Uterus (tissue), 4 donors: ENCODE data around the gene MPP1. TPM values are rescaled to one million over a fixed set of nuclear protein-coding genes. Genes with fewer than 3 reads are reported as not detected.

Source experiments
- DNase-seq, 2 donors: peaks; one replicate each; pipeline ENCODE4 v3.0.0-alpha.2; 2019 to 2020
- H3K27ac ChIP-seq, 2 donors: fragments of 200-600 bp; sonication (generic); 1 replicate in 1 of 2; 2 replicates in 1 of 2; pipeline ENCODE4 v1.5.1; 2016 to 2018
- H3K27me3 ChIP-seq, 2 donors: fragments of 200-600 bp; sonication (generic); one replicate each; pipeline ENCODE4 v1.5.1; 2018 to 2019; ENCODE audit warnings: control low read depth in 1 of 2
- H3K36me3 ChIP-seq, 2 donors: fragments of 200-600 bp; sonication (generic); one replicate each; pipeline ENCODE4 v1.5.1; 2019; ENCODE audit warnings: control low read depth in 1 of 2
- H3K4me1 ChIP-seq, 2 donors: fragments of 200-600 bp; sonication (generic); one replicate each; pipeline ENCODE4 v1.5.1; 2018 to 2019; ENCODE audit warnings: control low read depth in 1 of 2
- H3K4me3 ChIP-seq, 2 donors: fragments of 200-600 bp; sonication (generic); 1 replicate in 1 of 2; 2 replicates in 1 of 2; pipeline ENCODE4 v1.5.1; 2018 to 2019; ENCODE audit warnings: mild to moderate bottlenecking in 1 of 2
- H3K9me3 ChIP-seq, 2 donors: fragments of 200-600 bp; sonication (generic); one replicate each; pipeline ENCODE4 v1.5.1; 2019; ENCODE audit warnings: control low read depth in 1 of 2
- CTCF ChIP-seq, 4 experiments: fragments of 200-600 bp in 2 of 4; fragments of 450-650 bp in 2 of 4; sonication (generic) in 2 of 4; IDR thresholded peaks; one replicate each; pipeline ENCODE4 v1.5.1; 2016 to 2019; ENCODE audit warnings: antibody characterized with exemption in 4 of 4, mild to moderate bottlenecking in 2 of 4, moderate library complexity in 1 of 4
- POLR2A ChIP-seq, 2 donors: fragments of 450-650 bp; IDR thresholded peaks; one replicate each; pipeline ENCODE4 v1.6.1; 2016; ENCODE audit warnings: antibody characterized with exemption in 2 of 2, mild to moderate bottlenecking in 1 of 2, moderate library complexity in 1 of 2
- intact Hi-C: fragments of 100-400 bp; cut with DNase I; formaldehyde crosslinking; loops from one replicate; pipeline ENCODE4 v1.15.1; 2023; ENCODE audit warnings: low total_unique reads
- total RNA-seq, 4 donors: library from RNA; depleted of rRNA in 3 of 4; stranded (reverse); fragments of >200 nt in 3 of 4; gene quantifications; one replicate each; pipeline versions ENCODE4 v1.1.0 to v1.2.4, GENCODE V29; 2014 to 2023
- donor health status: DM: yes; HTN: yes; CAD: no.

The MPP1 gene
- total RNA-seq, 4 donors from 2014 or later, result 8.5 to 31.0 (median 20.4) TPM

GRCh38 chrX:154739952-154740465 lies 65.3 kb downstream of the MPP1 start:
- H3K27me3 ChIP-seq, result no peaks in the 10 kb centered on the region
- DNase-seq, result no peak
- no peaks in the 10 kb centered on the region for H3K36me3 ChIP-seq
- no peaks in the 10 kb centered on the region for H3K9me3 ChIP-seq
- intact Hi-C loops, result no loop called here
- no peak overlapping the region for H3K27ac ChIP-seq
- no peaks in the 10 kb centered on the region for H3K4me1 ChIP-seq
- TF ChIP-seq POLR2A (IDR thresholded peaks at IDR 0.05) (no peak), CTCF (IDR thresholded peaks at IDR 0.05) (no peak)
- H3K4me3 ChIP-seq, result no peak overlapping the region

- H3K9me3 ChIP-seq, result no peaks in the 10 kb centered on the region
- TF ChIP-seq POLR2A (IDR thresholded peaks at IDR 0.05) (no peak), CTCF (IDR thresholded peaks at IDR 0.05) (no peak)
- no peaks in the 10 kb centered on the region for H3K4me1 ChIP-seq
- no peaks in the 10 kb centered on the region for H3K27me3 ChIP-seq
- H3K27ac ChIP-seq, result peak overlapping the region; percentile 42 to 50
- H3K4me3 ChIP-seq, result no peak overlapping the region
- H3K36me3 ChIP-seq, result no peaks in the 10 kb centered on the region
- intact Hi-C loops, result no loop called here
- DNase-seq, result peak; percentile 60 to 67
Observed at GRCh38 chrX:154738011-154738738, 67.1 kb downstream of the MPP1 start.

- Histone ChIP-seq H3K4me1 (no peaks in the 10 kb centered on the region), H3K27ac (peak overlapping the region in 1 of 2 donors; percentile 42), H3K9me3 (no peaks in the 10 kb centered on the region), H3K27me3 (no peaks in the 10 kb centered on the region), H3K4me3 (no peak overlapping the region), H3K36me3 (no peaks in the 10 kb centered on the region)
- intact Hi-C loops, result no loop called here
- no peak for DNase-seq
- no peak for TF ChIP-seq POLR2A (IDR thresholded peaks at IDR 0.05)
- TF ChIP-seq CTCF (IDR thresholded peaks at IDR 0.05), result no peak
Observed at GRCh38 chrX:154737136-154737535, 68.1 kb downstream of the MPP1 start.

GRCh38 chrX:154735695-154736393 lies 69.4 kb downstream of the MPP1 start:
- H3K9me3 ChIP-seq, result no peaks in the 10 kb centered on the region
- intact Hi-C loops, result no loop called here
- no peaks in the 10 kb centered on the region for H3K27me3 ChIP-seq
- peak overlapping the region; percentile 56 to 79 for H3K27ac ChIP-seq
- no peaks in the 10 kb centered on the region for H3K36me3 ChIP-seq
- H3K4me3 ChIP-seq, result no peak overlapping the region
- no peaks in the 10 kb centered on the region for H3K4me1 ChIP-seq
- TF ChIP-seq POLR2A (IDR thresholded peaks at IDR 0.05), result no peak
- TF ChIP-seq CTCF (IDR thresholded peaks at IDR 0.05), result no peak
- peak; percentile 62 to 64 for DNase-seq
